Ovary (tissue), 3 donors: ENCODE data around the gene BLOC1S4.

Source experiments
- EP300 ChIP-seq: sonication (generic); formaldehyde crosslinking; IDR thresholded peaks from one replicate; pipeline ENCODE4 v1.6.1; 2017; ENCODE audit warnings: antibody characterized with exemption
- POLR2A ChIP-seq: fragments of 450-650 bp; IDR thresholded peaks from one replicate; pipeline ENCODE4 v1.6.1; 2017; ENCODE audit warnings: antibody characterized with exemption, mild to moderate bottlenecking, moderate library complexity
- TF ChIP-seq, protein P1 (sequence below), 3 donors: fragments of 450-650 bp in 2 of 3; fragments of 200-600 bp in 1 of 3; IDR thresholded peaks; one replicate each; pipeline versions ENCODE4 v1.5.1 to v1.8.0; 2016 to 2022; ENCODE audit warnings: antibody characterized with exemption in 3 of 3, mild to moderate bottlenecking in 1 of 3
- donor health status: DM: no; HTN: no; CAD: no.

DNA sequence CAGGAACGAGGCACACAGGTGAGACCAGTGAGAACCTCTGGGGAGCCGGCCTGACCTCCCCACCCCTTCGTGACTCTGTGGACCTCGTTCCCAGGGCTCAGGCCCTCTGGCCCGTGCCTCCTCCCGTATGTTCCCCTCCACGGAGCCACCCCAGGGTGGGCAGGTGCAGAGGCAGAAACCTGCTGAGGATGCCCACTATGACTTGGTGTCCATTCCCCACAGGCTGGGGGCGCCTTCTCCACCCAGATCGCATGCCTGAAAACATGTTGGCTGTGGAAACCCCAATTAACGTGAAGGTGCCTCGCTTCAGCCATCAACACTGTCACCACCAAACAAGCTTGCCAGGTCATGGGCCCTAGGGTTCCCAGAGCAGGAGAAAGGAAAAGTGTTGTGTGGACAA, 27.0 kb downstream of the BLOC1S4 start:
- TF ChIP-seq, protein P1, sequence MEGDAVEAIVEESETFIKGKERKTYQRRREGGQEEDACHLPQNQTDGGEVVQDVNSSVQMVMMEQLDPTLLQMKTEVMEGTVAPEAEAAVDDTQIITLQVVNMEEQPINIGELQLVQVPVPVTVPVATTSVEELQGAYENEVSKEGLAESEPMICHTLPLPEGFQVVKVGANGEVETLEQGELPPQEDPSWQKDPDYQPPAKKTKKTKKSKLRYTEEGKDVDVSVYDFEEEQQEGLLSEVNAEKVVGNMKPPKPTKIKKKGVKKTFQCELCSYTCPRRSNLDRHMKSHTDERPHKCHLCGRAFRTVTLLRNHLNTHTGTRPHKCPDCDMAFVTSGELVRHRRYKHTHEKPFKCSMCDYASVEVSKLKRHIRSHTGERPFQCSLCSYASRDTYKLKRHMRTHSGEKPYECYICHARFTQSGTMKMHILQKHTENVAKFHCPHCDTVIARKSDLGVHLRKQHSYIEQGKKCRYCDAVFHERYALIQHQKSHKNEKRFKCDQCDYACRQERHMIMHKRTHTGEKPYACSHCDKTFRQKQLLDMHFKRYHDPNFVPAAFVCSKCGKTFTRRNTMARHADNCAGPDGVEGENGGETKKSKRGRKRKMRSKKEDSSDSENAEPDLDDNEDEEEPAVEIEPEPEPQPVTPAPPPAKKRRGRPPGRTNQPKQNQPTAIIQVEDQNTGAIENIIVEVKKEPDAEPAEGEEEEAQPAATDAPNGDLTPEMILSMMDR (IDR thresholded peaks at IDR 0.05), result no peak
- TF ChIP-seq POLR2A (no peak), EP300 (no peak)
